SIG-M5 treated with dmso at 0.1 percent for 504 hours (cell line): ENCODE data around the gene PLCG1.
"Not testable (repeated sequence)": the region's sequence is repeated elsewhere in the genome, so short reads cannot be mapped to it uniquely, and the experiment has no call there.

Experiments used
- DNase-seq: peaks from one replicate; lab custom pipeline; 2025; ENCODE audit not compliant: unreplicated experiment; lab: John Stamatoyannopoulos, UW

The PLCG1 gene

DNA sequence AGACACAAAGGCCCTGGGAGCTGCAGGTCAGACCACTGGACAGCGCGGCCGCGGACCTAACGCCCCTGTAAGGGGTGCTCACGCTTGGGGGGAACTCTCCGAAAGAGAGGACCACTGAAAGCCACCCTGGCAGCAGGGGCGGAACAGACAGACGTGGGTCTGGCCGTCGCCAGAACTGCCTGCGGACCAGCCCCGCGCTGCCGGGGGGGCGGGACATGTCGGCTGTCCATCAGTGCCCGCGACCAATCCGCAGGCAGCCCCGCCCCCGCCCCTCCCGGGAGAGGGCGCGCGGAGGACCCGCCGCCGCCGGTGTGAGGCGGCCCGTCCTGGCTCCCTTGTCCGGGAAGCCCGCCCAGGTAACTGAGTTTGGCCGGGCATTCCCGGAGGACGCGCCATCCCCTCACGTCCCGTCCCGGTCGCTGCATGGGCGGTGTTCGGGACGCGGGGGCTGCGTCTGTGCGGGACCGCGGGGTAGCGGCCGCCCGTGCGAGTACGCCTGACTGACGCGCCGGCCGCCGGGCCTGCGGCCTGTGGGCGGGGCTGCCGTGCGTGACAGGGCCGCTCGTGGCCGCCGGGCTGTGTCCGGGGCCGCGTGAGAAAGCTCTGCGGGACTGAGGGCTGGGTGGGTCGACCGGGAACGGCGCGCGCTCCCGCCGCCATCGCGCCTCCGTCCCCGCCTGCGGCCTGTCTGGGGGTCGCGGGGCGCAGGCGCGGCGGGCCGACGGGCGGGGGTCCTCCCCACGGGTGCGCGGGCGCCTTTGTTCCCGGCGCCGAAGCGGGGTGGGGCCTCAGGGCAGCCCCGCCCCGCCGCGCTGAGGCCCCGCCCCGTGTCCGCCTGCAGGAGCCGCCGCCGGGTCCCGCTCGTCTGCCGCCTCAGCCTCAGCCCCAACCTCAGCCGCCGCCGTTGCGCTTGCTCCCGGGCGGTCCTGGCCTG is at the start of gene PLCG1:
PLCG1 (plus strand) TSS at position 864 of the 934 bp plus-strand sequence. CDS start 99 bp downstream, outside the sequence.
- peak; percentile 72 for DNase-seq

- DNase-seq: no peak
Measured at GRCh38 chr20:41087777-41088176, 49.6 kb upstream of the PLCG1 start.

DNA sequence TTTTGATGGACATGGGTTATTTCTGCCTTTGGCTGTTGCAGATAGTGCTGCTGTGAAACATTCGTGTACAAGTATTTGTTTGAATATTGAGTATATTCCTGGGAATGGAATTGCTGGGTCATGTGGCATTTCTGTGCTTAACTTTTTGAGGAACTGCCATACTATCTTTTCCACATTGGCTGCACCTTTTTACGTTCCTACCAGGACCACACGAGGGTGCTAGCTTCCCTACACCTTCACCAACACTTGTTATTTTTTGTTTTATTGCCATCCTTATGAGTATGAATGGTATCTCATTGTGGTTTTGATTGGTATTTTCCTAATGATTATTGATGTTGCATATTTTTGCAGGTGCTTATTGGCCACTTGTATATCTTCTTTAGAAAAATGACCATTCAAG is 47.8 kb upstream of the PLCG1 start:
- DNase-seq: no peak

DNA sequence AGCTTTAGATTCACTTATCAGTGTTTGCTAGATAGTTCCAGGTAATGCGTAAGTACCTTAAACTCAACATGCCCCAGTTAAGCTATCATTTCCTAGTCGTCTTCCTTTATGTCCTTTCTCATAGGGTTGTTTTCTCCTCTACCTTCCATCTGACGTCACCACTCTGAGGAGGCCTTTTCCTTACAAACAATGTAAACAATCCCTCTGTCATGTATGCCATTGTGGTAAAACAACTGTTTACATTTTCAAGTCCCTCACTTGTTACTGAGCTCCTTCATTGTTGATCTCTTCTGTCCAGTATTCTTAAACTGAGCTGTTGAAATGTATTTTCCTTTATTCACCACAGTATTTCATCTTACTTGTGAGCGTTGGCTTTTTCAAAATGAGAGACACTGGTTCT is 45.4 kb upstream of the PLCG1 start:
- no peak for DNase-seq

DNA sequence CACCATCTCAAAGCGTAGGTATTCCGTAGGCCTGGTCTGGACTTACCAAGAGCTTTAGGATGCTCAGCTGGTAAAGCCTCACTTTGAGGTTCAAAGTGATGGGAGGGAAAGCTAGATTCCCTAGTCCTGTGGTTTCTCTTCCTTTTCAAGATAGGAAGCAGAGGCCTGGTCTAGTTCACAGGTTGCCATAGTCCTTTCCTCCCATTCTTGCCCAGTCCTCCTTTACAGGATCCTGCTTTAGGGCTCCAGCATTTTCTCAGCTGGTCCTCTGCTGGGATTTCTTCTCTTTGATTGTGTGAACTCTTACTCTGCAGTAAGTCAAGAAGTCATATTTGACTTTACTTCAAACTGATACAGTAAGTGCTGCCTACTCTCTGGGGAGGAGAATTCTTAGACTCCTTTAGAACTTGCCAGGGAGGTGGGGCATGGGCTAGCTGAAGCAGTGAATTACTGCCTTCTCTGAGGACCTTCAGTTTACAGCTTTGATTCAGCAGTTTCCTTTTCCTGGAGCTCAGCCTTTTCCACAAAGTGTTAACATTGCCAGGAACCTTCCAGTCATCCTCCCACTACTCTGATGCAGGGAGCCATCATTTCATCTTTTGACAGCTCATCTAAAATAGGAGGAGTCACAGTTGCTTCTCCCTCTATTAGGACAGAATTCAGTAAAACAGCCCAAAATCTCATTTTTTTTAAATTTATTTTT is 42.8 kb upstream of the PLCG1 start:
- no peak for DNase-seq

DNA sequence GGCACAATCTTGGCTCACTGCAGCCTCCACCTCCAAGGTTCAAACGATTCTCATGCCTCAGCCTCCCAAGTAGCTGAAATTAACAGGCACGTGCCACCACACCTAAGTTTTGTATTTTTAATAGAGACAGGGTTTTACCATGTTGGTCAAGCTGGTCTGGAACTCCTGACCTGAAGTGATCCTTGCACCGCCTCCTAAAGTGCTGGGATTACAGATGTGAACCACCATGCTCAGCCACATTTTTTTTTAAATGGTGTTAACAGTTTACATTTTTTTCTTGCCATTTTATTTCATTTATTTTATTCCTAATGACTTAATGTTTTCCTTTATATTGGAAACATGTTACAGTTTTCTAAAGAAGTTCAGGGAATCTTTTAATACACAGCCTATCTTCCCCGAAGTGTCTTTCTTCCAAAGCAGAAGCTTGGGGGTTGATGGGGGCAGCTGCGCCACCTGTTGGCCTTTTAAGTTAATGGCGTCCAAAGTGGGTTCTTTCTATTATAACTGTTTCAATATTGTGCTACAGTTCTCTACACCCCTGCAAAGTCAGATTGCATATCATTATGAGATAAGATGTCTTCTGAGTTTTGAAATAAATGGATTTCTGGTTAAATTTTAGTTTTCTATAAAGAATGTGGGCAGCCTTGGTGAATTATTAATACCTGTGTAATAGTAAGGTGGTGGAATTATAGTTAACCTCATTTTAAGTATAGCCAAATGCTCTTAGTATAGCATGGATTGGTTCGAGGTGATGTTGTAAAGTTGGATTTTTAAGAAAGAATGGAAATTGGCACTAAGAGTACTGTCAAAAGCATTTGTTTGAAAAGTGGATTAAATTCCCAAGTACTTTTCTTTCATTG is 42.0 kb upstream of the PLCG1 start:
- DNase-seq: peak; percentile 70

- DNase-seq: peak; percentile 46
Measured at GRCh38 chr20:41098703-41099250, 38.6 kb upstream of the PLCG1 start.

DNA sequence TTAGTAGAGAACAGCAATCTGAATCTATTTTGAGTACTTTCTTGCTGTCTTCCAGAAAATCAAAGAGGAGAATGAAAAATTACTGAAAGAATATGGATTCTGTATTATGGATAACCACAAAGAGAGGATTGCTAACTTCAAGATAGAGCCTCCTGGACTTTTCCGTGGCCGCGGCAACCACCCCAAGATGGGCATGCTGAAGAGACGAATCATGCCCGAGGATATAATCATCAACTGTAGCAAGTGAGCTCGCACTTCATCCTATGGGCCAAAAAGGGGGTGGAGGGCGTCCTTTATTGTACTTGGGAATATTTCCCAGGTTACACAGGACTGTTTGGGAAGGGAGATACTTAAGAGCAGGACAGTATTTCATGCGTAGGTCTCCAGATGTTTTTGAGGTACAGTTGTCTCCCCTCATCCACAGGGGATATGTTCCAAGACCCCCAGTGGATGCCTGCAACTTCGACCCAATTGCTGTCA is 37.3 kb upstream of the PLCG1 start:
- no peak for DNase-seq

DNA sequence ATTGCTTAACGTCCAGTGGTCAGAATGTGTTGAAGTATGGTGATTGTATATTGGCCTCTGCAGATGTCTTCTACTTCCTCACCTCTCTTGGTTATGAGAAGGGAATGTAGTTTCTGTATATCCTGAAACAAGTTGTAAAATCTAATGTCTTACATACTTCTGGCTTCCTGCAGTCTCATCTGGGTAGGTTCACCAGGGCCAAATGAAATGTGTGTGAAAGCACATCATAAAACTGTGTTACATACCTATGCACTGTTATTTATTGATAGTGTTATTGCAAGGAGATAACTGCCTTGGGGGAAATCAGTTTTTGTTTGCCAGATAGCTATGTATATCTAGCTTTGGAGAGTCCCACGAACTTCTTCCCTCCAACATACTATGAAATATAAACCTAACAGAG is 35.7 kb upstream of the PLCG1 start:
- DNase-seq: no peak

GRCh38 chr20:41108531-41108930 is 28.8 kb upstream of the PLCG1 start:
- no peak for DNase-seq

DNA sequence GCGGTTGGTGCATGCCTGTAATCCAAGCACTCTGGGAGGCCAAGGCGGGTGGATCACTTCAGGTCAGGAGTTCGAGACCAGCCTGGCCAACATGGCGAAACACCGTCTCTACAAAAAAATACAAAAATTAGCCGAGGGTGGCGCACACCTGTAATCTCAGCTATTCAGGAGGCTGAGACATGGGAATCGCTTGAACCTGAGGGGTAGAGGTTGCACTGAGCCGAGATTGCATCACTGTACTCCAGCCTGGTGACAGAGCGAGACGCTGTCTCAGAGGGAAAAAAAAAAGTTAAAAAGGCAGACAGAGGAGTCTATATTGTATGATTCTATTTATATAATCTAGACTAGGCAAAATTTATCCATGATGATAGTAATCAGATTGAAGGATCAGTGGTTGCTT is 27.3 kb upstream of the PLCG1 start:
- no peak for DNase-seq

DNA sequence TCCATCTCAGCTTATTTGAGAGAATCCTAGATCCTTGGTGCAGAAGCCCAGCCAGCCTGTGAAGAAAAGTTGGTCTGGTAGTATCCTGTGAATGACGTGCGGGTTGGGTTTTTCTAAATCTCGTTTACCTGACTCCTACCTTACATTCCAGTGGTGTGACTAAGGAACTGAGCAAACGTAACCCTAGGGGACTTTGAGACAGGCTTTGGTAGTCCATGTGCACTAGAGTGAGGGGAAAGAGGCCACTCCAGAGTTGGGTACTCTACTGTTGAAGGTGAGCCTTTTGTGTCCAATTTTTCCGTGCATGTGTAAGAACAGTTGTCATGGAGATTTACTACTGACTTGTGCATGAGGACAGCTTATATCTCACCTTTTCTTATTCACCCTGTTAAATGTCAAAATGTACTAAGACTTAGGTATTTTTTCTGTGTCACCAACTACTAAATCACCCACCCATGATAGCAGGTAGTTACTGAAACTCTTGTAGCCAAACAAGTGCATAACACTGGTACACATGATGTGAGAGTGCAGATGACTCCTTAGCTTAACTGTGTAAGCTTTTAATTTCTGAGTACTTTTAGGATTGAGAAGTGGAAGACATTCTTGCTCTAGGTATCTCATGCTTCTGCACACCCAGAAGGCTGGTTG is 26.3 kb upstream of the PLCG1 start:
- peak; percentile 62 for DNase-seq

GRCh38 chr20:41111578-41111951 is 25.8 kb upstream of the PLCG1 start:
- DNase-seq: no peak

- no peak for DNase-seq
Measured at GRCh38 chr20:41116282-41116956, 20.9 kb upstream of the PLCG1 start.

GRCh38 chr20:41118159-41118558 is 19.2 kb upstream of the PLCG1 start:
- DNase-seq: not testable (repeated sequence)

- no peak for DNase-seq
Measured at GRCh38 chr20:41118632-41119031, 18.7 kb upstream of the PLCG1 start.

- no peak for DNase-seq
Measured at GRCh38 chr20:41119614-41120561, 17.5 kb upstream of the PLCG1 start.

GRCh38 chr20:41121399-41121798 is 15.9 kb upstream of the PLCG1 start:
- no peak for DNase-seq

DNA sequence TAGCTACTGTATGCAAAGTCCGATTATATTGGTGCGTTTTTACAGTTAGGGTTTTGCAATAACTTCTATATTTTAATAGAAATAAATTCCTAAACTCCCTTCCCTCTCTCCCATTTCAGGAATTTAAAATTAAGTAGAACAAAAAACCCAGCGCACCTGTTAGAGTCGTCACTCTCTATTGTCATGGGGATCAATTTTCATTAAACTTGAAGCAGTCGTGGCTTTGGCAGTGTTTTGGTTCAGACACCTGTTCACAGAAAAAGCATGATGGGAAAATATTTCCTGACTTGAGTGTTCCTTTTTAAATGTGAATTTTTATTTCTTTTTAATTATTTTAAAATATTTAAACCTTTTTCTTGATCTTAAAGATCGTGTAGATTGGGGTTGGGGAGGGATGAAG is 13.7 kb upstream of the PLCG1 start:
- no peak for DNase-seq
